ENCODE measurements around the gene CCDC34. TPM values are rescaled to one million over a fixed set of nuclear protein-coding genes. Genes with fewer than 3 reads are reported as not detected.

The CCDC34 gene
- total and polyA plus RNA-seq, 2 of the 4 experiments (the other 2 are of a cell fraction): 2.5 to 4.5 TPM

GRCh38 chr11:27383645-27384044, 20.6 kb upstream of the CCDC34 start:
- Histone ChIP-seq H2BK5ac (ENCODE audit: low read depth, low read length, poor library complexity, severe bottlenecking) (no peak overlapping the region), H3K27me3 (ENCODE audit: control insufficient read depth, insufficient read depth, low read length) (no peaks in the 10 kb centered on the region), H3K4me2 (ENCODE audit: low read depth, low read length) (no peak overlapping the region), H4K20me1 (ENCODE audit: insufficient read depth, low read length) (no peaks in the 10 kb centered on the region), H2AK9ac (replicated peaks; ENCODE audit: low read depth, low read length, poor library complexity) (no peak overlapping the region), H3K9ac (ENCODE audit: low read depth, low read length) (no peak overlapping the region), H3K9me1 (ENCODE audit: insufficient read depth, low read length) (no peaks in the 10 kb centered on the region), H3K27ac (ENCODE audit: insufficient read depth, low read length) (no peak overlapping the region), H3K36me3 (ENCODE audit: control insufficient read depth, insufficient read depth, low read length) (no peaks in the 10 kb centered on the region), H2BK15ac (ENCODE audit: low read depth, low read length) (no peak overlapping the region), H3K9me3 (ENCODE audit: control insufficient read depth, insufficient read depth, low read length) (no peaks in the 10 kb centered on the region), H4K8ac (ENCODE audit: low read depth in 2 of 2, low read length in 2 of 2) (no peak overlapping the region), H3K79me1 (ENCODE audit: low read depth in 1 of 2, low read length in 2 of 2) (peaks cover 0 to 4% of the 10 kb centered on the region in 2 experiments; a peak in 1 of 4 replicates), H3K4ac (ENCODE audit: low read depth, low read length) (no peak overlapping the region), H4K91ac (ENCODE audit: insufficient read depth, low read depth, low read length) (no peak overlapping the region), H3K4me1 (ENCODE audit: control insufficient read depth, insufficient read depth, low read length) (peaks cover 3% of the 10 kb centered on the region; the same call in 1 of the 2 replicates), H3K18ac (ENCODE audit: low read depth, low read length) (no peak overlapping the region), H2BK120ac (ENCODE audit: low read depth, low read length) (no peak overlapping the region), H2BK20ac (ENCODE audit: low read depth, low read length) (no peak overlapping the region), H3K23ac (ENCODE audit: low read depth, low read length) (no peak overlapping the region), H3K56ac (ENCODE audit: extremely low read depth, insufficient read depth, low read length) (no peak overlapping the region), H2AFZ (replicated peaks; ENCODE audit: low read length, poor library complexity) (no peak overlapping the region), H4K5ac (ENCODE audit: low read depth, low read length) (no peak overlapping the region), H2AK5ac (ENCODE audit: low read depth, low read length) (no peak overlapping the region), H3K4me3 (ENCODE audit: insufficient read depth, low read depth, low read length) (no peak overlapping the region), H3K14ac (replicated peaks; ENCODE audit: low read depth, low read length) (no peak overlapping the region)
- BruUV-seq (replicated peaks): no TSS peak
- ATAC-seq (ENCODE audit: low read depth): no peak
- WGBS, 2 experiments (ENCODE audit: extremely low coverage in 2 of 2, insufficient read length in 1 of 2): no CpG with 5 or more reads among the region's 1 CpG
- TF ChIP-seq RAD21 (IDR thresholded peaks at IDR 0.05; ENCODE audit: low read length): no peak
- TF ChIP-seq, protein P1, sequence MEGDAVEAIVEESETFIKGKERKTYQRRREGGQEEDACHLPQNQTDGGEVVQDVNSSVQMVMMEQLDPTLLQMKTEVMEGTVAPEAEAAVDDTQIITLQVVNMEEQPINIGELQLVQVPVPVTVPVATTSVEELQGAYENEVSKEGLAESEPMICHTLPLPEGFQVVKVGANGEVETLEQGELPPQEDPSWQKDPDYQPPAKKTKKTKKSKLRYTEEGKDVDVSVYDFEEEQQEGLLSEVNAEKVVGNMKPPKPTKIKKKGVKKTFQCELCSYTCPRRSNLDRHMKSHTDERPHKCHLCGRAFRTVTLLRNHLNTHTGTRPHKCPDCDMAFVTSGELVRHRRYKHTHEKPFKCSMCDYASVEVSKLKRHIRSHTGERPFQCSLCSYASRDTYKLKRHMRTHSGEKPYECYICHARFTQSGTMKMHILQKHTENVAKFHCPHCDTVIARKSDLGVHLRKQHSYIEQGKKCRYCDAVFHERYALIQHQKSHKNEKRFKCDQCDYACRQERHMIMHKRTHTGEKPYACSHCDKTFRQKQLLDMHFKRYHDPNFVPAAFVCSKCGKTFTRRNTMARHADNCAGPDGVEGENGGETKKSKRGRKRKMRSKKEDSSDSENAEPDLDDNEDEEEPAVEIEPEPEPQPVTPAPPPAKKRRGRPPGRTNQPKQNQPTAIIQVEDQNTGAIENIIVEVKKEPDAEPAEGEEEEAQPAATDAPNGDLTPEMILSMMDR (conservative IDR thresholded peaks at IDR 0.05; ENCODE audit: low read depth, low read length): no peak
- POLR2A ChIA-PET (ENCODE audit: unreplicated experiment): no interaction called here
- in situ Hi-C loops (cut with MboI; ENCODE audit: low sequenced_read_pairs) (no loop called here), dilution Hi-C loops (cut with HindIII; ENCODE audit: low sequenced_read_pairs, unreplicated experiment) (no loop called here), intact Hi-C loops (cut with micrococcal nuclease) (no loop called here)
- CTCF ChIA-PET: interaction anchor here (0.5 kb wide), 1 partner anchor 29 kb away, joined by 3 read pairs; no protein-coding TSS in a partner anchor
- DNase-seq: no peak

Measured in IMR-90 (cell line).